HUES48 (cell line): ENCODE measurements around the gene LPCAT1.
"Not testable (repeated sequence)": the region's sequence is repeated elsewhere in the genome, so short reads cannot be mapped to it uniquely, and the experiment has no call there.

ENCODE experiments used
- H3K27ac ChIP-seq: one replicate; pipeline ENCODE4 v1.7.0; 2013; ENCODE audit warnings: low read depth, low read length, inconsistent platforms
- H3K27me3 ChIP-seq: 2 replicates; pipeline ENCODE4 v1.6.1; 2013; ENCODE audit warnings: mild to moderate bottlenecking, low read length; ENCODE audit not compliant: control insufficient read depth, insufficient read depth
- H3K36me3 ChIP-seq: 2 replicates; pipeline ENCODE4 v1.6.1; 2013; ENCODE audit warnings: low read length; ENCODE audit not compliant: control insufficient read depth, insufficient read depth
- H3K4me1 ChIP-seq: 2 replicates; pipeline ENCODE4 v1.6.1; 2013; ENCODE audit warnings: mild to moderate bottlenecking, low read length; ENCODE audit not compliant: control insufficient read depth, insufficient read depth
- H3K4me3 ChIP-seq: 2 replicates; pipeline ENCODE4 v1.5.1; 2013; ENCODE audit warnings: mild to moderate bottlenecking, low read depth, low read length
- H3K9ac ChIP-seq: 2 replicates; pipeline ENCODE4 v1.6.1; 2013; ENCODE audit warnings: mild to moderate bottlenecking, low read depth, low read length, moderate library complexity
- H3K9me3 ChIP-seq: 2 replicates; pipeline ENCODE4 v1.6.1; 2013; ENCODE audit warnings: low read length; ENCODE audit not compliant: control insufficient read depth, insufficient read depth

LPCAT1 gene

DNA sequence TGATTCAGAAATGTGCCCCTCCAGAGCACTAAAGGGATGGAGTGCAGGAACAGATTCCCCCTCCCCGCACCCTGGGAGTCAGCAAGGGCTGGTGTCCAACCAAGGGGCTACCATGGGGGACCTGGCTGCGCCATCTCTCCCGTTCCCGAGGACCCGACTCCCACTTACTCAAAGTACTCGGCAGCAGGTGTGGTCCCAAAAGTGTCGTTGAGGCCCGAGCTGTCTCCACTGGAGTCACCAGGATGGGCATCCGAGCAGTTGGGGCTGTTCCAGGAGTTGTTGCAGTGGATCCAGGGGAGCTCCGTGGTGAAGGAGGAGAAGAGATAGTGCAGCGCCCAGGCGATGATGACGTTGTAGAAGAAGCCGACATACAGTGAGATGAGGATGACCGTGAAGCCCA lies 91.5 kb downstream of the LPCAT1 start:
- Histone ChIP-seq H3K4me3 (no peak overlapping the region), H3K9ac (no peak overlapping the region), H3K36me3 (no peaks in the 10 kb centered on the region), H3K9me3 (peaks cover 20% of the 10 kb centered on the region), H3K4me1 (no peaks in the 10 kb centered on the region), H3K27ac (no peak overlapping the region), H3K27me3 (no peaks in the 10 kb centered on the region)

- H3K27ac ChIP-seq, result no peak overlapping the region
- H3K4me1 ChIP-seq, result no peaks in the 10 kb centered on the region
- no peaks in the 10 kb centered on the region for H3K36me3 ChIP-seq
- H3K4me3 ChIP-seq, result no peak overlapping the region
- no peaks in the 10 kb centered on the region for H3K27me3 ChIP-seq
- no peak overlapping the region for H3K9ac ChIP-seq
- H3K9me3 ChIP-seq, result peaks cover 22% of the 10 kb centered on the region
Observed at GRCh38 chr5:1431896-1432295, 91.9 kb downstream of the LPCAT1 start.

- no peak overlapping the region for H3K4me3 ChIP-seq
- no peaks in the 10 kb centered on the region for H3K36me3 ChIP-seq
- H3K4me1 ChIP-seq, result no peaks in the 10 kb centered on the region
- no peak overlapping the region for H3K27ac ChIP-seq
- no peak overlapping the region for H3K9ac ChIP-seq
- peaks cover 22% of the 10 kb centered on the region for H3K9me3 ChIP-seq
- H3K27me3 ChIP-seq, result no peaks in the 10 kb centered on the region
Observed at GRCh38 chr5:1431021-1431811, 92.5 kb downstream of the LPCAT1 start.

DNA sequence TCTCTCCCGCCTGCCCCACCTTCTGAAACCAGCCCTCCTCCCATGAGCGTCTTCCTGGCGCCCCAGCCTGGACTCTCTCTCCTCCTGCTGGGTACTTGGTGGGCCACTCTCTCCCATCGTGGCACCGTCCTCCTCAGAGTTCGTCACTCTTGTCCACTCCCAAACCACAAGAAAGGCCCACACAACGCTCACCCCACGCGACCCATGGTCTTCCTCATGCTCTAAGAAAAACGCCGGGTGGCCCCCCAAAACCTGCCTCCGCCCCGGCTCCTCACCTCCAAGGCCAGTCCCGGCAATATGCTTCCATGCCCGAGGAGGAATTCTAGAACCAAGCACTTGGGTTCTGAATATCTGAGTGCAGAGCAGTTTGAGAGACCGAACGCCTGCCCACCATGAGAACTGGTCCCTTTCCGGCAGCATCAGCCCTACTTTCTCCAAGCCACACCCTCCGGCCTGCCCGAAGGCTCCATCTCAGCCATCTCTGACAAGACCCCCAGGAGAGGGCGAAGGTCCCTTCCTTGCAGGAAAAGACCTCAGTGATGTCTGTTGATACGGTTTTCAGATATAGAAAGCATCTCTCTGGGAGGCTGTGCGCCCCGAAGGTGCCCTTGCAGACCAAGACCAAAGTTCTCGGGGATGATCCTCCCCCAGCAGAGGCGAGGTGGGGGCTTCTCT lies 93.5 kb downstream of the LPCAT1 start:
- Histone ChIP-seq H3K27me3 (no peaks in the 10 kb centered on the region), H3K4me1 (no peaks in the 10 kb centered on the region), H3K27ac (no peak overlapping the region), H3K9ac (no peak overlapping the region), H3K36me3 (no peaks in the 10 kb centered on the region), H3K4me3 (no peak overlapping the region), H3K9me3 (peaks cover 22% of the 10 kb centered on the region)

DNA sequence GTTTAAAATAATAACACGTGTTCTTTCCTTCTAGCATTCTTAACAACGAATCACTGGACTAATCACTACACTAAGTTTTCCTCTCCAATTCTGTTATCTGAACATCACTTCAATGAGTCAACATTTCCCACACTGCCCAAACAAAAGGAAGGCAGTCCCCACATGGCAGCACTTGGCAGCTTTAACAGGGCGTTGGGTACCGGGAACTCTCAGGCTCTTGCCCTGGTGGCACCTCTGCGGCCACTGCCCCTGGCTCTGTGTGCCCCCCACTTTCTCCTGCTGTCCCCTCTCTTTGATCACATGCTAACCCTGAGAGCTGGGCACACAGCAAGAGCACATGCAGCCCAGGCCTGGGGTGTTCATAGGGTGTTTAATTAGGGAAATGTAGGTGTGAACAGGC lies 94.3 kb downstream of the LPCAT1 start:
- Histone ChIP-seq H3K9me3 (peaks cover 21% of the 10 kb centered on the region), H3K9ac (no peak overlapping the region), H3K27me3 (no peaks in the 10 kb centered on the region), H3K4me1 (no peaks in the 10 kb centered on the region), H3K4me3 (no peak overlapping the region), H3K27ac (no peak overlapping the region), H3K36me3 (no peaks in the 10 kb centered on the region)

DNA sequence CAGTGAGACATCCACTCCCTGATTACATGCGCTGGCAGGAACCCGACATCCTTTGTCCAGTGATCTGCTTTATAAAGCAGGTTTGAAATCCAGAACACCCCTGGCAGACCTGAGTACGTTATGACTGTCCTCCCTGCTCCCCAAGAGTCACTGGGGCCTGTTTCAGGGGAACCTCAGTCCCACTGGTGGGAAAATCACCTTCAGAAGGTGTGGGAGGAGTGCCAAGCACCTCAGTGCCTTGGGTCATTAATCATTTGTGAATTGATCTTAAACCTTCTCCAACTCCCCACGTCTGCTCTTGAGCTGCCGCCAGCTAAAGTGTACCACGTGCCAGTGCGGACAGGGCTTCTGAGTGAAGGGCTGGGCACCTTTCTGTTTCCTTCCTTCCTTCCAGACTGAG lies 94.7 kb downstream of the LPCAT1 start:
- H3K36me3 ChIP-seq, result no peaks in the 10 kb centered on the region
- H3K4me3 ChIP-seq, result no peak overlapping the region
- H3K9me3 ChIP-seq, result peaks cover 18% of the 10 kb centered on the region
- no peaks in the 10 kb centered on the region for H3K27me3 ChIP-seq
- H3K27ac ChIP-seq, result no peak overlapping the region
- no peaks in the 10 kb centered on the region for H3K4me1 ChIP-seq
- H3K9ac ChIP-seq, result no peak overlapping the region

DNA sequence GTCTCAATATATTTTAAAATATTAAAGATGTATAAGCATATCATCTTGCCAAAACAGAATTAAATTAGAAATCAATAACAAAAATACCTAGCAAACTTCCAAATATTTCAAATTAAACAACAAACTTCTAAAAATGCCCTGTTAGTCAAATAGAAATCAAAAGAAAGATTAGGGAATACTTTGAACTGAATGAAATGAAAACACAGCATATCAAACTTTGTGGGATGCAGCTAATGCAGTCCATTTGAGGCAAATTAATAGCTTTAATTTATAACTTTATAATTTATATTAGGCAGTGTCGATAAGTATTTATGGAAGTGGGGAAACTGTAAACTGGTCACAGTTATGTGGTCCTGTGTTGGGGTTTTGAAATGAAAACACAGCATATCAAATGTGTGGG lies 95.7 kb downstream of the LPCAT1 start:
- Histone ChIP-seq H3K36me3 (no peaks in the 10 kb centered on the region), H3K27ac (no peak overlapping the region), H3K27me3 (no peaks in the 10 kb centered on the region), H3K4me3 (no peak overlapping the region), H3K9me3 (peaks cover 15% of the 10 kb centered on the region), H3K4me1 (no peaks in the 10 kb centered on the region), H3K9ac (no peak overlapping the region)

DNA sequence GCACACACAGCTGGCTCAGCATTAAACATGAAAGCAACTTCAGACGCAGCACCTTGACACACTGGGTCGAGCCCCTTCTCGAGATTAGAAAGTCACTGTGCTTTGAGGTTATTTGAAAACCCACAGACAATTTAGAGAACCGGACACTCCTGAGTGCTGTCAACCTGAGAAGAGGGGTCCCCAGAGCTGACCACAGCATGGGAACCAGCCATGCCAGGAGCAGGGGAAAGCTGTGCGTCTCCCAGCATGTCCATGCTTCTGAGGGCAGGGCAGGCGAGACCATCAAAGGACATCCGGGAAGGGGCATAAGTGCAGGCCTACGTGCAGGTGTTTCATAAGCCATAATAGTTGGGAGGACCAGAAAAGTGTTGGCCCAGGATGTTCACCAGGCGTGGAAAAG lies 99.0 kb downstream of the LPCAT1 start:
- peaks cover 9% of the 10 kb centered on the region for H3K9me3 ChIP-seq
- H3K27ac ChIP-seq, result no peak overlapping the region
- no peak overlapping the region for H3K4me3 ChIP-seq
- no peak overlapping the region for H3K9ac ChIP-seq
- no peaks in the 10 kb centered on the region for H3K27me3 ChIP-seq
- no peaks in the 10 kb centered on the region for H3K4me1 ChIP-seq
- H3K36me3 ChIP-seq, result no peaks in the 10 kb centered on the region

DNA sequence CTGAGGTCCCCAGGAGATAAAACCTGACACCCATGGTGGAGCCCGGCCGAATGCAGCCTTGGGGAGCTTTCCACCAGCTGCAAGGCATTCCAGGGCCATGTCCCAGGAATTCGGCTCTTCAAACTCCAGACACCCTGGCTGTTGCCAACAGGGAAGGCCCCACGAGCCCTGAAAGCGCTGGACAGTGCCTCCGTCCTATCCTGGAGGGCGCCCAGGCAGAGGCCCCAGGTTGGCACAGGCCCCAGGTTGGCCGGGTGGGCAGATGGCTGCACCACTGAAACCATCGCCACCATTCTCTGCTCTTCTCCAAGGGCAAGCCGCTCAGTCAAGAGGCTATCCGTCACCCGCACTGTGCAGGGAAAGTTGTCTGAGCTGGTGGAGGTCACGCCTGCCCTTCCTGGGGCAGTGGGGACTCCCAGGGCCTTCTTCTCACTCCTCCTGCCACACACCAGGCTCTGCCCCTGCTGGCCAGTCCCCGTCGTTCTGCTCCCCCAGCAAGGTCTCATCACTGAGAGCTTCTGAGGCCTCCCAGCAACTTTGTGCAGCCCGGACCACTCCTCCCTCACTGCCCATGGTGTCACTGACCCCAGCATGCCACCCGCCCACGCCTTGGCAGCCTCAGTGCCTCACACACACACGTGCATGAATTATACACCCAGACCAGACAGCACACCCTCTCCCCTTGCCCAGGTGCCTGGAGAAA lies 99.7 kb downstream of the LPCAT1 start:
- H3K4me3 ChIP-seq, result no peak overlapping the region
- peaks cover 9% of the 10 kb centered on the region for H3K9me3 ChIP-seq
- H3K4me1 ChIP-seq, result no peaks in the 10 kb centered on the region
- H3K27me3 ChIP-seq, result no peaks in the 10 kb centered on the region
- H3K36me3 ChIP-seq, result no peaks in the 10 kb centered on the region
- no peak overlapping the region for H3K9ac ChIP-seq
- H3K27ac ChIP-seq, result no peak overlapping the region

- not testable (repeated sequence) for H3K27me3 ChIP-seq
Observed at GRCh38 chr5:1422522-1422921, 101.2 kb downstream of the LPCAT1 start.

More at GRCh38 chr5:1422522-1422921, 101.2 kb downstream of the LPCAT1 start:
- H3K36me3 ChIP-seq, H3K9me3 ChIP-seq, H3K4me3 ChIP-seq, H3K4me1 ChIP-seq, H3K27ac ChIP-seq, H3K9ac ChIP-seq: not testable (repeated sequence)
